IMR-90 (cell line): Measurements from ENCODE around the gene MAEA. TPM values are rescaled to one million over a fixed set of nuclear protein-coding genes. Genes with fewer than 3 reads are reported as not detected.

Source experiments
- ATAC-seq: fragments of 200-7000 bp; cut with Tn5 transposase; 2 replicates; pipeline ENCODE4 v1.9.1; 2020; ENCODE audit warnings: low read depth, mild to moderate bottlenecking, moderate library complexity
- BruUV-seq: library from RNA; stranded (reverse); fragments of 400-500 nt; replicated peaks from 2 replicates; lab custom pipeline; 2021; lab: Mats Ljungman, UMichigan
- CTCF ChIA-PET: fragments of 300-600 bp; formaldehyde crosslinking; extraction: SDS; loops from one replicate; lab custom pipeline; 2021; ENCODE audit warnings: antibody characterized with exemption; lab: Yijun Ruan, JAX
- POLR2A ChIA-PET: fragments of 300-600 bp; sonication (Branson Sonifier 250); formaldehyde crosslinking; loops from one replicate; lab custom pipeline; 2022; ENCODE audit warnings: antibody characterized with exemption; ENCODE audit not compliant: unreplicated experiment; lab: Charles Lee
- DNase-seq: peaks from one replicate; pipeline ENCODE4 v3.0.0; 2013
- H2AFZ ChIP-seq: replicated peaks from 2 replicates; pipeline ENCODE3; 2013; ENCODE audit warnings: low read length, mild to moderate bottlenecking; ENCODE audit not compliant: poor library complexity
- H2AK5ac ChIP-seq: 2 replicates; pipeline ENCODE4 v1.6.1; 2013; ENCODE audit warnings: low read depth, low read length, inconsistent platforms
- H2AK9ac ChIP-seq: replicated peaks from 2 replicates; pipeline ENCODE3; 2013; ENCODE audit warnings: mild to moderate bottlenecking, low read depth, low read length, moderate library complexity; ENCODE audit not compliant: poor library complexity
- H2BK120ac ChIP-seq: 2 replicates; pipeline ENCODE4 v1.6.1; 2013; ENCODE audit warnings: low read depth, low read length, inconsistent platforms
- H2BK15ac ChIP-seq: 3 replicates; pipeline ENCODE4 v1.6.1; 2013; ENCODE audit warnings: low read depth, low read length, inconsistent platforms
- H2BK20ac ChIP-seq: 2 replicates; pipeline ENCODE4 v1.6.1; 2013; ENCODE audit warnings: low read depth, mild to moderate bottlenecking, inconsistent platforms, low read length, moderate library complexity
- H2BK5ac ChIP-seq: 2 replicates; pipeline ENCODE4 v1.6.1; 2013; ENCODE audit warnings: mild to moderate bottlenecking, low read depth, low read length, inconsistent platforms; ENCODE audit not compliant: poor library complexity, severe bottlenecking
- H3K14ac ChIP-seq: replicated peaks from 2 replicates; pipeline ENCODE4 v1.6.1; 2013; ENCODE audit warnings: low read depth, low read length, inconsistent platforms
- H3K18ac ChIP-seq: 2 replicates; pipeline ENCODE4 v1.6.1; 2013; ENCODE audit warnings: low read depth, low read length, control low read depth
- H3K23ac ChIP-seq: 2 replicates; pipeline ENCODE4 v1.6.1; 2013; ENCODE audit warnings: low read depth, low read length, inconsistent platforms
- H3K27ac ChIP-seq: 2 replicates; pipeline ENCODE4 v1.5.1; 2013; ENCODE audit warnings: mild to moderate bottlenecking, control low read depth, low read length; ENCODE audit not compliant: insufficient read depth
- H3K27me3 ChIP-seq: 2 replicates; pipeline ENCODE4 v1.6.1; 2013; ENCODE audit warnings: low read length; ENCODE audit not compliant: control insufficient read depth, insufficient read depth
- H3K36me3 ChIP-seq: 2 replicates; pipeline ENCODE4 v1.6.1; 2013; ENCODE audit warnings: low read length, mixed read lengths; ENCODE audit not compliant: control insufficient read depth, insufficient read depth
- H3K4ac ChIP-seq: 2 replicates; pipeline ENCODE4 v1.6.1; 2013; ENCODE audit warnings: low read depth, low read length, inconsistent platforms
- H3K4me1 ChIP-seq: 2 replicates; pipeline ENCODE4 v1.6.1; 2013; ENCODE audit warnings: low read length, mixed read lengths; ENCODE audit not compliant: control insufficient read depth, insufficient read depth
- H3K4me2 ChIP-seq: 2 replicates; pipeline ENCODE4 v1.6.1; 2013; ENCODE audit warnings: low read depth, mild to moderate bottlenecking, control low read depth, low read length, moderate library complexity
- H3K4me3 ChIP-seq: 2 replicates; pipeline ENCODE4 v1.5.1; 2013; ENCODE audit warnings: low read depth, mild to moderate bottlenecking, control low read depth, low read length, moderate library complexity; ENCODE audit not compliant: insufficient read depth
- H3K56ac ChIP-seq: 2 replicates; pipeline ENCODE4 v1.6.1; 2013; ENCODE audit warnings: low read length, inconsistent platforms; ENCODE audit not compliant: insufficient read depth; ENCODE audit errors: extremely low read depth
- H3K79me1 ChIP-seq, 2 experiments: 2 replicates each; pipeline ENCODE4 v1.6.1; 2013; ENCODE audit warnings: low read length in 2 of 2, inconsistent platforms in 1 of 2, low read depth in 1 of 2
- H3K9ac ChIP-seq: 2 replicates; pipeline ENCODE4 v1.6.1; 2013; ENCODE audit warnings: low read depth, low read length, control low read depth
- H3K9me1 ChIP-seq: 2 replicates; pipeline ENCODE4 v1.6.1; 2013; ENCODE audit warnings: low read length, inconsistent platforms; ENCODE audit not compliant: insufficient read depth
- H3K9me3 ChIP-seq: 2 replicates; pipeline ENCODE4 v1.6.1; 2013; ENCODE audit warnings: low read length; ENCODE audit not compliant: control insufficient read depth, insufficient read depth
- H4K20me1 ChIP-seq: 2 replicates; pipeline ENCODE4 v1.6.1; 2013; ENCODE audit warnings: low read length, inconsistent platforms; ENCODE audit not compliant: insufficient read depth
- H4K5ac ChIP-seq: 2 replicates; pipeline ENCODE4 v1.6.1; 2013; ENCODE audit warnings: mild to moderate bottlenecking, low read depth, low read length, control low read depth
- H4K8ac ChIP-seq, 2 experiments: 2 replicates each; pipeline ENCODE4 v1.6.1; 2013; ENCODE audit warnings: low read depth in 2 of 2, low read length in 2 of 2, control low read depth in 1 of 2, inconsistent platforms in 1 of 2
- H4K91ac ChIP-seq: 2 replicates; pipeline ENCODE4 v1.6.1; 2013; ENCODE audit warnings: low read depth, low read length, inconsistent platforms; ENCODE audit not compliant: insufficient read depth
- BHLHE40 ChIP-seq: fragments of 150-350 bp; IDR thresholded peaks from 2 replicates; pipeline ENCODE4 v1.6.1; 2016; ENCODE audit warnings: mild to moderate bottlenecking, low read depth, low read length
- CEBPB ChIP-seq: IDR thresholded peaks from 2 replicates; pipeline ENCODE4 v1.6.1; 2012; ENCODE audit warnings: low read depth, low read length, improper control_type of control experiment
- CHD1 ChIP-seq: IDR thresholded peaks from 2 replicates; pipeline ENCODE4 v1.6.1; 2012; ENCODE audit warnings: low read depth, low read length, improper control_type of control experiment
- CTCF ChIP-seq: conservative IDR thresholded peaks from 2 replicates; pipeline ENCODE4 v1.5.1; 2012; ENCODE audit warnings: mild to moderate bottlenecking, low read depth, low read length, improper control_type of control experiment
- ELK1 ChIP-seq: fragments of 150-350 bp; IDR thresholded peaks from 2 replicates; pipeline ENCODE4 v1.6.1; 2016; ENCODE audit warnings: low read depth, mild to moderate bottlenecking, low read length, moderate library complexity, borderline replicate concordance
- FOS ChIP-seq: fragments of 150-350 bp; IDR thresholded peaks from 2 replicates; pipeline ENCODE4 v1.6.1; 2016; ENCODE audit warnings: low read depth, low read length
- MAFK ChIP-seq: IDR thresholded peaks from 2 replicates; pipeline ENCODE4 v1.6.1; 2012; ENCODE audit warnings: low read depth, low read length, improper control_type of control experiment
- MAZ ChIP-seq: IDR thresholded peaks from 2 replicates; pipeline ENCODE4 v1.6.1; 2012; ENCODE audit warnings: low read depth, mild to moderate bottlenecking, low read length, improper control_type of control experiment, moderate library complexity, borderline replicate concordance
- MXI1 ChIP-seq: IDR thresholded peaks from 2 replicates; pipeline ENCODE4 v1.6.1; 2012; ENCODE audit warnings: low read depth, mild to moderate bottlenecking, low read length, moderate library complexity, borderline replicate concordance
- NFE2L2 ChIP-seq: fragments of 150-350 bp; IDR thresholded peaks from 2 replicates; pipeline ENCODE4 v1.6.1; 2016; ENCODE audit warnings: low read depth, mild to moderate bottlenecking, low read length
- POLR2A ChIP-seq: IDR thresholded peaks from 2 replicates; pipeline ENCODE4 v1.6.1; 2012; ENCODE audit warnings: mild to moderate bottlenecking, low read depth, low read length
- RAD21 ChIP-seq: IDR thresholded peaks from 2 replicates; pipeline ENCODE4 v1.6.1; 2012; ENCODE audit warnings: low read length, improper control_type of control experiment
- RCOR1 ChIP-seq: IDR thresholded peaks from 2 replicates; pipeline ENCODE4 v1.6.1; 2012; ENCODE audit warnings: mild to moderate bottlenecking, low read length, improper control_type of control experiment; ENCODE audit not compliant: insufficient replicate concordance
- RFX5 ChIP-seq: IDR thresholded peaks from 2 replicates; pipeline ENCODE4 v1.8.0; 2012; ENCODE audit warnings: low read depth, mild to moderate bottlenecking, low read length, moderate library complexity
- SMC3 ChIP-seq: fragments of 150-350 bp; IDR thresholded peaks from 2 replicates; pipeline ENCODE4 v1.6.1; 2016; ENCODE audit warnings: low read depth, mild to moderate bottlenecking, antibody characterized with exemption, low read length, moderate library complexity
- USF2 ChIP-seq: fragments of 150-350 bp; IDR thresholded peaks from 2 replicates; pipeline ENCODE4 v1.6.1; 2017; ENCODE audit warnings: mild to moderate bottlenecking, antibody characterized with exemption, low read length, low read depth
- WGBS, 2 experiments: methylation state at CpG; one replicate each; pipeline versions ENCODE4 v1.1.5 to v1.1.7; 2013; ENCODE audit warnings: missing lambda C conversion rate in 2 of 2; ENCODE audit not compliant: insufficient read length in 1 of 2; ENCODE audit errors: extremely low coverage in 2 of 2; 5-methylcytosine and 5-hydroxymethylcytosine counted together
- dilution Hi-C: fragments of 300-500 bp; cut with HindIII; formaldehyde crosslinking; loops from one replicate; pipeline ENCODE4 v1.14.3; 2018; ENCODE audit warnings: low sequenced_read_pairs; ENCODE audit not compliant: unreplicated experiment
- in situ Hi-C: fragments of 300-500 bp; cut with MboI; formaldehyde crosslinking; loops from 3 replicates; pipeline ENCODE4 v1.14.3; 2019; ENCODE audit warnings: low sequenced_read_pairs, inconsistent platforms, mixed read lengths
- intact Hi-C: fragments of 100-400 bp; cut with micrococcal nuclease; formaldehyde crosslinking; loops from 2 replicates; pipeline ENCODE4 v1.10.0; 2022
- polyA plus RNA-seq, 3 experiments: library from polyadenylated mRNA; depleted of rRNA; stranded (reverse); fragments of >200 nt; gene quantifications; 2 replicates each; pipeline ENCODE4 v1.2.3, GENCODE V29; 2012; ENCODE audit warnings: low replicate concordance in 1 of 3
- total RNA-seq: library from RNA; depleted of rRNA; stranded (reverse); fragments of >200 nt; gene quantifications from 2 replicates; pipeline ENCODE4 v1.2.3, GENCODE V29; 2012

Gene MAEA
- total and polyA plus RNA-seq, 2 of the 4 experiments (the other 2 are of a cell fraction), result 61.5 to 108 TPM

GRCh38 chr4:1338752-1339414 lies 49.2 kb downstream of the MAEA start:
- Histone ChIP-seq H2BK20ac (no peak overlapping the region), H4K8ac (no peak overlapping the region), H2BK15ac (no peak overlapping the region), H2AFZ (no peak overlapping the region), H3K9me3 (peaks cover 18% of the 10 kb centered on the region; the same call in 1 of the 2 replicates), H4K5ac (no peak overlapping the region), H3K4me1 (peaks cover 4% of the 10 kb centered on the region; the same call in 1 of the 2 replicates), H4K20me1 (peaks cover 12% of the 10 kb centered on the region), H3K14ac (no peak overlapping the region), H3K4me3 (no peak overlapping the region), H3K23ac (no peak overlapping the region), H3K18ac (no peak overlapping the region), H3K36me3 (peaks cover 66% of the 10 kb centered on the region), H3K79me1 (peaks cover 15 to 48% of the 10 kb centered on the region in 2 experiments), H3K9ac (no peak overlapping the region), H2AK5ac (no peak overlapping the region), H3K9me1 (no peaks in the 10 kb centered on the region), H3K4ac (no peak overlapping the region), H3K27me3 (no peaks in the 10 kb centered on the region), H3K4me2 (no peak overlapping the region), H3K27ac (no peak overlapping the region), H2BK120ac (no peak overlapping the region), H2AK9ac (no peak overlapping the region), H3K56ac (no peak overlapping the region), H4K91ac (no peak overlapping the region), H2BK5ac (no peak overlapping the region)
- intact Hi-C loops, result no loop called here
- ChIA-PET POLR2A (no interaction called here), CTCF (no interaction called here)
- ATAC-seq (no peak), DNase-seq (no peak)
- BruUV-seq, result no TSS peak
- whole genome bisulfite sequencing, 2 experiments, result 96% methylated on average over 16 of the region's 38 CpGs; no CpG with 5 or more reads in 1 of the 2 experiments
- dilution Hi-C loops, result no loop called here
- TF ChIP-seq MXI1, result no peak
- TF ChIP-seq FOS, result no peak
- TF ChIP-seq SMC3, result no peak
- TF ChIP-seq POLR2A, result no peak
- no peak for TF ChIP-seq RAD21
- no peak for TF ChIP-seq RFX5
- no peak for TF ChIP-seq BHLHE40
- TF ChIP-seq CTCF, result no peak
- TF ChIP-seq RCOR1, result no peak
- TF ChIP-seq CEBPB, result no peak
- TF ChIP-seq MAFK, result no peak
- TF ChIP-seq MAZ, result no peak
- TF ChIP-seq ELK1, result no peak
- no peak for TF ChIP-seq USF2
- no peak for TF ChIP-seq CHD1
- TF ChIP-seq NFE2L2, result no peak
- in situ Hi-C loops, result no loop called here
